IPS-15b (cell line): ENCODE measurements around the gene CISTR.

ENCODE experiments used
- H3K27me3 ChIP-seq: one replicate; pipeline ENCODE4 v1.6.1; 2013; ENCODE audit warnings: low read length; ENCODE audit not compliant: control insufficient read depth, insufficient read depth
- H3K36me3 ChIP-seq: one replicate; pipeline ENCODE4 v1.6.1; 2013; ENCODE audit warnings: low read length; ENCODE audit not compliant: control insufficient read depth, insufficient read depth
- H3K4me1 ChIP-seq: one replicate; pipeline ENCODE4 v1.6.1; 2013; ENCODE audit warnings: mild to moderate bottlenecking, low read length; ENCODE audit not compliant: control insufficient read depth, insufficient read depth
- H3K4me3 ChIP-seq: one replicate; pipeline ENCODE4 v1.5.1; 2013; ENCODE audit warnings: low read depth, low read length
- H3K9ac ChIP-seq: one replicate; pipeline ENCODE4 v1.6.1; 2013; ENCODE audit warnings: low read depth, mild to moderate bottlenecking, low read length
- H3K9me3 ChIP-seq: one replicate; pipeline ENCODE4 v1.6.1; 2013; ENCODE audit warnings: mild to moderate bottlenecking, low read length; ENCODE audit not compliant: control insufficient read depth, insufficient read depth

Gene CISTR

DNA sequence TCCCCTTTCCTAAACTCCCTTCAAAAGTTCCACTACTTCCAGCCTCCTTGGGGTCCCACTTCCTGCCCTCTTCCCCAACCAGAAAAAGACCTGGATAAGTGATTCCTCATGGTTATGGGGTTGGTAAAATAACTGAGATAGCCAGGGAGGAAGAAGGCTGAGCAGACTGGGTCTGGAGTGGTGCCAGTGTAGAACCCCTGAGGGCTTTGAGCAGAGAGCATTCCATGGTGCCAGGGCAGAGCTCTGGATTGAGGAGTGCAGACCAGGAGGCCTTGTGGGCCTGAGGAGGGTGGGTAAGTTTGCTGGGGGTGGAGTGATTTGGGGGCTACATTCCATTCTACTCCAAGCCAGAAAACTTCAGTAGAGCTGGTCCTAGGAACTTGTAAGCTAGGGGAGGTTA lies 9.5 kb upstream of the CISTR start:
- no peak overlapping the region for H3K4me3 ChIP-seq
- no peaks in the 10 kb centered on the region for H3K9me3 ChIP-seq
- peaks cover 80% of the 10 kb centered on the region for H3K27me3 ChIP-seq
- H3K4me1 ChIP-seq, result peaks cover 4% of the 10 kb centered on the region
- H3K36me3 ChIP-seq, result no peaks in the 10 kb centered on the region
- H3K9ac ChIP-seq, result no peak overlapping the region

DNA sequence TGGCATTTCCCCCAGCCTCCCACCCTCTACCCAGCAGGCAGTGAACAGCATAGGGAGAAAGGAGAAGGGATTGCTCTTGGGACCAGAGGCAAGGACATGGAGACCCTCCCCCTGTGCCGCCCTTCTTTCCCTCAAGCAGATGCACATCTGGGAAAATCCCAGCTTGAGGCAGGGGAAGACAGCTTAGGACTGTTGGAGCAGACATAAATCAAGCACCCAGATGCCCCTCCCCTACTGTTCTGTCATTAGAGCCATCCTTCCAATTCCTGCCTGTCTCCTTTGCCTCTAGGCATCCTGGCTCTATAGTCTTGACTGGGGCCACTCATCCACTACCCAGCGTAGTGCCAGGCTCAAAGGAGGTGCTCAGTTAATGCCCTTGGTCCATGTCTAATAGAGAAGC lies 7.5 kb upstream of the CISTR start:
- peaks cover 6% of the 10 kb centered on the region for H3K4me1 ChIP-seq
- H3K36me3 ChIP-seq, result no peaks in the 10 kb centered on the region
- no peak overlapping the region for H3K9ac ChIP-seq
- no peaks in the 10 kb centered on the region for H3K9me3 ChIP-seq
- peaks cover 83% of the 10 kb centered on the region for H3K27me3 ChIP-seq
- H3K4me3 ChIP-seq, result no peak overlapping the region

DNA sequence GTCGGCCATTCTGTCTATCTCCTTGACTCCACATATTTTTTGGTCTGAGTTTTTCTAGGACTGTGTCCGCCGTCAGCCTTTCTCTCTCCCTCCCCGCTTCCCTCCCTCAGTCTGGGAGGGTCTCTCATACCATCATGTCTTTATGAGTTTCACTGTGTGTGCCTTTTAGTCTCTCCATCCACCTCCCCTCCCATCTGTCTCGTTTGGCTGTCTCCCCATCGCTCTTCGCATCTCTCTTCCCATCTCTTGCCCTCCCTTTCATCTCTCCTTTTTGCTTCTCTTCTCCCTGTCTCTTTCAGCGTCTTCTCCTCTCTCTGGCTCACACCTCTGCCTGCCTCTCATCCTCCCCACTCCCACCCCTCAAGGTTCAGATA lies 6.9 kb upstream of the CISTR start:
- Histone ChIP-seq H3K36me3 (no peaks in the 10 kb centered on the region), H3K4me3 (no peak overlapping the region), H3K9ac (no peak overlapping the region), H3K4me1 (peaks cover 6% of the 10 kb centered on the region), H3K9me3 (no peaks in the 10 kb centered on the region), H3K27me3 (peaks cover 88% of the 10 kb centered on the region)

DNA sequence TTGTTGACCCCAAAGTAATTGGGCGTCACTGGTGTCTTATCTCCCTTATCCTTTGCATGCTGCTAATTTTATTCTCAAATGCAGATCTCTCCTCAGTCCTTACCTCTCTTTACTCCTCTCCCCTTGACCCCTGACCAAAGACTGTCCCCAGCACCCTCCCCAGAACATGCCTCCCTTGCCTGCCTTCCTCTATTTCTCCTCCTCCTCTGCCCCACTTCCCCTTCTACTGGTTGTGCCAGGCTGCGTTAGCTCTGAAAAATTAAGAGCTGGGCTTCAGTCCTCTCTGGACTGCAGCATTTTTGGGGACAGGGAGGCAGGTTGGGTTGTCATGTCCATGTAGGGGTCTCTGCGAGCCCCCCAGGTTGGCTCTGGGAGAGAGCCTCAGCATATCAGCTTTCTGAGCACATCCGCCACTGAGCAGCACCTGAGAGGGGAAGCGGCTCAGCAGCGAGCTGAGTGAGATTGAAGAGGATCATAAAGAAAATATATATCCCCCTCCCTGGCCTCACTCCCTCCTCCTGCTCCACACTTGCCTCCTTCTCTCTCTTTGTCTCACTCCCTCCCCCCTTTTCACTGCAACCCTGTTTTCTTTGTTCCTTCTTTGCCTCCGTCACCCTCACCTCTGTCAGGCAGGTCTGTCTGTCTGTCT lies 6.4 kb upstream of the CISTR start:
- Histone ChIP-seq H3K27me3 (peaks cover 88% of the 10 kb centered on the region), H3K4me1 (peaks cover 6% of the 10 kb centered on the region), H3K4me3 (no peak overlapping the region), H3K36me3 (no peaks in the 10 kb centered on the region), H3K9me3 (no peaks in the 10 kb centered on the region), H3K9ac (no peak overlapping the region)

DNA sequence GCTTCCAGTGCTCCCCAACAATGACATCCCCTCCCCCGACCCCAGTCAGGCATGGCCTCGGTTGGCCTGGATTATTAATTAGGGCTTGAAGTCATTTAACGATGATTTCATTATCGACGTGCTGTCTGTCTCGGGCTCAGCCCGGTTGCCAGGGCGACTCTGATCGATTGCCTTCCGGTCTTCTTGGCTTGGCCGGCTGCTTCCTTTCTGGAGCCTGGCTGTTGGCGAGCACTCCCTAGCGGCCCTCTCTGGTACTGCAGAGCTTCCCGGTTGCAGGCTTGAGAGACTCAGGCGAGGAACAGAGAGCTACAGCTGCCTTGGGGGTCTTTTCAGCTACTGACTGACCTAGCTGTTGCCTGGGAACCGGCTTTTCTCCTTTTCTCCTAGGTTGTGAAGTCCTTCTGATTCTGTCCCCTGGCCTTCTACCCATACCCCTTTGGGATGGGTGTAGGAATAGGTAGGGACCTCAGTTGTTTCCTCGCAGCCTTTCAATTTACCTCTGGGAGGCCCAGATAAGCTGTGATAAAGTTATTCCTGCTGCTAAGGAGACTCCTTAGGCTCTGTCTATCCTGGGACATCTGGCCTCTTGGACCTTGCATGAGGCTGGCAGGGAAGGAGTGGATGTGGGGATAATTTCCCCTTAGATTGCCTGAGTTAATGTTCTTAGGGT lies 5.5 kb upstream of the CISTR start:
- Histone ChIP-seq H3K4me3 (peak overlapping the region; percentile 56), H3K36me3 (no peaks in the 10 kb centered on the region), H3K27me3 (peaks cover 91% of the 10 kb centered on the region), H3K9ac (no peak overlapping the region), H3K4me1 (peaks cover 6% of the 10 kb centered on the region), H3K9me3 (no peaks in the 10 kb centered on the region)

DNA sequence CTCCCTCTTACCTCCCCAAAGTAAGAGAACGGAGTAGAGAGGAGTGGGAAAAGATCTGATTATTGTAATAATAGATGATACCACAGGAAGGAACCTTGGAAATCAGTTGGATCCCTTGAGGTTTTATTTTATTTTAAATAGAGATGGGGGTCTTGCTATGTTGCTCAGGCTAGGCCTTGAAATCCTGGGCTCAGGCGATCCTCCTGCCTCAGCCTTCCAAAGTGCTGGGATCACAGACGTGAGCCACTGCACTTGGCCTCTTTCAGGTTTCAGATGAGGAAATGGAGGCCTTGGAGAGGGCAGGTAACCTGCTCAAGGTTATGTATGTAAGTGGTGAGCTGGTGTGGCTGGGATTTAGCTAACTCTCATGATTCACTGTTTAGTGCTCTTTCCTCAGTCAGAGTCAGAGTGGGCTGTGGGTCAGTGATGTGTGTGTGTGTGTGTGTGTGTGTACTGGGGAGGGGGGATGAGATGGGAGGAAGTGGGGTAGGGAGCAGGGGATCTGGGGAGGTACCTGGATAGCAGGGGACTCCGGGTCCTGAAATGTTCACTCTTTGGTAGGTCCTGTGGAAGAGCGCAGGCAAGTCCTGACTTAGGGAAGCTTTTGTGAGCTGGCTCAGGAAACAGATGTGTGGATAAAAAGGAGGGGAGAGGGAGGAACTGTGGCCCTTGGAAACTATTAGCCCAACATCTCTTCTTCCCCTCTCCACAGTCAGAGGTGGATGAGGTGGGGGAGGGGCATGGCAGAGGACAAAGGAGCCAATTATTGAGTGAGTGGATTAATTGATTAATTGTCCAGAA lies 4.7 kb upstream of the CISTR start:
- no peaks in the 10 kb centered on the region for H3K36me3 ChIP-seq
- H3K9me3 ChIP-seq, result no peaks in the 10 kb centered on the region
- H3K4me3 ChIP-seq, result peak overlapping the region; percentile 56
- peaks cover 92% of the 10 kb centered on the region for H3K27me3 ChIP-seq
- peaks cover 6% of the 10 kb centered on the region for H3K4me1 ChIP-seq
- no peak overlapping the region for H3K9ac ChIP-seq

DNA sequence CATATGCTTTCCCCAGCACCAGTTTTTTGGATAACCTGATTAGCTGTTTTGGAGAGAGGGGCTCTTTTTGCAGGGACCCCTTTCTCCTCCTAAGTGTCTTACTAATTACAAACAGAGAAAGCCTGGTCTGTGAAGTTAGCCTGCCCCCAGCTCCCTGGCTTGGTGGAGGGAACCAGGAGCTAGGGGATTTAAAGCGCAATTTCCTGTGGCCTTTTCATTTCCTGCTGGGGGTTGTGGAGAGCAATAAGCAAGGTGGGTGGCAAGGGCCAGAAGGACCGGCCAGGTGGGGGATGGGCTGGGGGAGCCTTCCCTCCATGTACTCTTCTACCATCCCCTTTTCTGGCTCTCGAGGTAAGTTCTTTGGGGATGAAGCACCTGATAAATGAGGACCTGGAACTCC lies 4.1 kb upstream of the CISTR start:
- Histone ChIP-seq H3K4me3 (peak overlapping the region; percentile 13), H3K4me1 (peaks cover 6% of the 10 kb centered on the region), H3K9ac (no peak overlapping the region), H3K27me3 (peaks cover 94% of the 10 kb centered on the region), H3K36me3 (no peaks in the 10 kb centered on the region), H3K9me3 (no peaks in the 10 kb centered on the region)

DNA sequence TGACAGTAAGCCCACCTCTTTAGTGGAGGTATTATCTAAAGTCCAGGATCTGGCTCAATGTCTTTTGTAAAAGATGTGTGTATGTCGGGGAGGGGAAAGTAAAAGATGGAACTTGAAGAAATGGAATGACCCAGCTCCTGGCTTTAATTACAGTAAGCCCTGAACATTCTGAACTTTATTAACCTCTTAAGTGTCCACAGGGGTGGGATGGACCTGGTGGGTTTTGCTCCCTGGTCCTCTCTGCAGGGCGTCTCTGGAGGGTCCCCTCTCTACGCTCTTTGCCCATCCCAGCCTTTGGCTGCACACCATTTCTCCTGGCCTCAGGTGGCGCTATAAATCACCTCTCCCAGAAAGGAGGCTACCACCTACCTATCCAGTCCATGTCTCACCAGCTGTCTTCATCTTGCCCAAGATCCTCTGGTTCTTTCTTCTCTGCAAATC lies 3.7 kb upstream of the CISTR start:
- H3K4me1 ChIP-seq, result peaks cover 6% of the 10 kb centered on the region
- peaks cover 96% of the 10 kb centered on the region for H3K27me3 ChIP-seq

DNA sequence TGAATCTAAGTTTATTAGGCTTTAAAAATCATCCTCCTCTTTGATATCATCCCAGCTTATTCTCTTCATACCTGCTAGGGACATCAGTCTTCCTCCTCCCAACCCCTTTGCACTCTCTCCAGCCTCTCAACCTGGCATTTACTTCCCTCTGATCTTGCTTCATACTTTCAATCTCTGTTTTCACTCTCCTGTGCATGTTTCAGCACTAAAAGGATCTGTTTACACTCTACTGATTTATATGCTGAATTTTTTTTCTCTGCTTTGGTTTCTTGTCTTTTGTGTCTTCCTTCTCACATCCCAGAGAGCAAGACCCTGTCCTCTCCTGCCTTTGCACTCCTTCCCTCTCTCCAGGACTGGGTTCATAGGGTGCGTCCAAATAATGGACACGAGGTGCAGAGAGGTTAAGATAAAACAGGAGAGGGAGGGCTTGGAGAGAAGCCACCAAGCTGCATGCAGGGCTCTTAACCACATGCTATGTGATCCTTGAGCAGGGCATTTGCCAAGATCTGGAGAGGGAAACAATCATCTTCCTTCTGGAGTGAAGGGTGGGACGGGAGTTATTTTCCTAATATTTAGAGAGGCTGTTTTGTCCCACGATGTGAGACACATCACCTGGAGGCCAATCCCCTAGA lies 3.0 kb upstream of the CISTR start:
- no peaks in the 10 kb centered on the region for H3K36me3 ChIP-seq
- peaks cover 97% of the 10 kb centered on the region for H3K27me3 ChIP-seq
- peaks cover 6% of the 10 kb centered on the region for H3K4me1 ChIP-seq
- H3K4me3 ChIP-seq, result no peak overlapping the region
- no peaks in the 10 kb centered on the region for H3K9me3 ChIP-seq
- H3K9ac ChIP-seq, result no peak overlapping the region

More for the DNA sequence above, 3.7 kb upstream of the CISTR start:
- Histone ChIP-seq H3K9me3 (no peaks in the 10 kb centered on the region), H3K36me3 (no peaks in the 10 kb centered on the region), H3K4me3 (peak overlapping the region; percentile 13), H3K9ac (no peak overlapping the region)

DNA sequence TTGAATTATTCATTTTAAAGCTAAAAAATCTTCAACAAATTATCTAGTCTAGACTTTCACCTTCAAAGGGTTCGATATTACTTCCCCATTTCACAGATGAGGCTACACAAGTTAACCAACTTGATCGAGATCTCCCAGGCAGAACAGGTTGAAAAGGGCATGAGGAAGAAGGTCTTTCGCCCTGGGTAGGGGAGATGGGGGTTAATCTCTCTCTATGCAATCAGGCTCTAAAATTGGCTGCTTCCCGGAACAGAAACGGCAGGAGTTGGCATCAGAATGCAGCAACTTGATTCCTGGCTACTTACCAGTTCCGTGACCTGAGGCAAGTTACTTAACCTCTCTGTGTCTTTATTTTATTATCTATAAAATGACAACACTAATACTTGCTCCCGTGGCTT lies 2.4 kb upstream of the CISTR start:
- Histone ChIP-seq H3K9ac (no peak overlapping the region), H3K36me3 (no peaks in the 10 kb centered on the region), H3K4me1 (peaks cover 6% of the 10 kb centered on the region), H3K27me3 (peaks cover 97% of the 10 kb centered on the region), H3K9me3 (no peaks in the 10 kb centered on the region), H3K4me3 (no peak overlapping the region)

DNA sequence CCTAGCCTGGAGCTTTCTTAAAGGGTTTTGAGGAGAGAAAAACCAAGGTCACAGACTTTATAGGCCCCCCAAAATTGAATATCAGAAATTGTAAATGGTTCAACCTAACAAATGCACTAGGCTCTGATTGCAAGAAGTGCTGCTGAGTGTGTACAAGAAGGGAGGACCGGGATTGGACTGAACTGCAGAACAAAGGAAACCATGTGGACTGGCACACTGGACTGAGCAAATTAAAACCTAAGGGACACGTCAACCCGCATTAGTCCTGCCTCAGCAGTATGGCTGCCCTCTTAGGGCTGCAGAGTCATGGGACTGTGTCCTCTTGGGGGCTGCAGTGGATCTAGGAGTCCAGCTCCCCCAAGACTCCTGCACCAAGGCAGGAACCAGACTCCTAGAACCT lies 842 bp upstream of the CISTR start:
- Histone ChIP-seq H3K9ac (no peak overlapping the region), H3K4me3 (peak overlapping the region; percentile 51), H3K36me3 (no peaks in the 10 kb centered on the region), H3K4me1 (peaks cover 6% of the 10 kb centered on the region), H3K27me3 (peaks cover 97% of the 10 kb centered on the region), H3K9me3 (no peaks in the 10 kb centered on the region)
